C4-2B (cell line): ENCODE measurements around the gene MAP6.

ENCODE experiments used
- CTCF ChIP-seq: fragments of 450-650 bp; conservative IDR thresholded peaks from 2 replicates; pipeline ENCODE4 v1.5.1; 2017; ENCODE audit warnings: mild to moderate bottlenecking
- ZFX ChIP-seq: fragments of 450-650 bp; IDR thresholded peaks from 2 replicates; pipeline ENCODE4 v1.6.1; 2017

- TF ChIP-seq CTCF (no peak), ZFX (no peak)
Observed at GRCh38 chr11:75631086-75631730, 37.6 kb downstream of the MAP6 start.
